Right lung (tissue), 5 donors: ENCODE results near the gene CCNC. TPM values are rescaled to one million over a fixed set of nuclear protein-coding genes. Genes with fewer than 3 reads are reported as not detected.

Source experiments
- DNase-seq, 2 donors: peaks; one replicate each; pipeline ENCODE4 v3.0.0-alpha.2; 2013
- polyA plus RNA-seq, 5 donors: library from polyadenylated mRNA; unstranded; fragments of 120-200 nt; gene quantifications; one replicate each; pipeline versions ENCODE4 v1.2.1 to v1.2.3, GENCODE V29; 2013; ENCODE audit warnings: inconsistent platforms in 1 of 5, low replicate concordance in 1 of 5; ENCODE audit not compliant: insufficient read length in 5 of 5, insufficient read depth in 1 of 5

The CCNC gene
- polyA plus RNA-seq, 5 donors, result 68.1 to 120 (median 93.4) TPM

DNA sequence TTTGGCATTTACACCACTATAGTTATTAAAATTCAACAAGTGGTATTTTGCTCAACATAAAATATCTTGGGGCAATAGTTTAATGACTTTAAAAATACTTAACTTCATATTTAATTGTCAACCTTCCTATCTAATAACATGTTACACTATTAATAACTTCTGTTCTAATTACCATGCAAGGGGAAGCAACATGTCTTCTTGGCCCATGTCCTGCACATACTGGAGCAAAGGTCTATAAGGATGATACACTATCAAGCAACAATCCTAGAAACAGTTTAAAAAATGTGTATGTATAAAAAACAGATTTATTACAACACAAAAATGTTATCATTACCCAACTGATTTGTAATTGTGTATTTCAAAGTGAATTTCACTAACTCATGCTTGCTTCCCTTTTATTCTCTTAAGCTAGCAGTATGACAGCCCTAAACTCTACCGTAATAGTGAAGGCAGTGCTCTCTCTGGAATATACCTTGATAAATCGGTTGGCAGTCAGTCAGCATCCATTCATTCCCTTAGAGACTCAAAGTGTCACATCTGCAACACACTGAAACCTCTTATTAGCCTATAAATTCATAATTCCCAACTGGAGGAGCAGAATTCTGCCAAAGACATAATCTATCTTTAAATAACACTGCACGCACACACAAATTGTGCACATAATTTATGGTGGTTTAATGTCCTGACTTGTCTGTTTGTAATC is 18.3 kb downstream of the CCNC start:
- DNase-seq, result no peak

DNA sequence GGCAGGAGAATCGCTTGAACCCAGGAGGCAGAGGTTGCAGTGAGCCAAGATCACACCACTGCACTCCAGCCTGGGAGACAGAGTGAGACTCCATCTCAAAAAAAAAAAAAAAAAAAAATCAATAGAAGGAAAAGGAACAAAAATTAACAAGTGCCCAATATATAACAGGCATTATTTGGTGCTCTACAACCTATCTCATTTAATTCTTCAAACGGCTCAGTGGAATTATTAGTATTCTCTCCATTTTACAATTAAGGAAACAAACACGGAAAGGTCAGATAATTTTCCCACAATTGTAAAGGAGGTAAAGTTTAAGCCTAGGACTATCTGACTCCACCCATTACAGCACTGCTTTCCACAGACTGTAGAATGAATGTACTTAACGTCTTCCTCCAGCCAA is 19.8 kb downstream of the CCNC start:
- no peak for DNase-seq

DNA sequence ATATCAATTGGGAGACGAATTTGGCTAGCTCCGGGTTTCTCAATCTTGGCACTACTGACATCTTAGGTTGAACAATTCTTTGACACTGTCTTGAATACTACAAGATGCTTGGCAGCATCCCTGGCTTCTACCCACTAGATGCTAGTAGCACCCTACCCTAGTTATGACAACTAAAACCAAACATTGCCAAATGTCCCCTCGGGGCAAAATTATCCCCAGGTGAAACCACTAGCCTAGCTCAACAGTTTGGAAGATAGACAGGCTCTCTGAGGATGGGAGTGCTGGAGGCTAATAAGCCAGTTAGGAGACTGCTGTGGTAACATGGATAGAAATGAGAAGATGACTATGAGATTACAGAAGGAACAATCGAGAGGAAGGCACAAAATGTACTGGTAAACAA is 20.9 kb downstream of the CCNC start:
- DNase-seq, result no peak

DNA sequence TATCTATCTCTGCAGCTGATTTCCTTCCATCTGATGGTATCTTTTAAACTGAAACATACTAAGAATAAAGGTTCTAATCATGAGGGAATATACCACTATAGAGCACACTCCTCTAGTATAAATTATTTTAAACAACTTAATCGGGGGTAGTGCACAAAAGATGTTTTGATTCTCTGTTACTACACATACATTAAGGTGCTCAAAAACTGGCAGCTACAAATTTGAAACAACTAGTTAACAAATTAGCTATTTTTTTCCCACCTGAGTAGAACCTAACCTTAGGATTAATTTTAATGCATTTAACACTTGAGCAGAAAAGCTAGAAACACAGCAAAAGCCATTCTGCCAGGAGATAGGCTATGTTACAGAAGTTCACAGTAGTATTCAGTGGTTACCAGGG is 23.0 kb downstream of the CCNC start:
- no peak for DNase-seq

DNA sequence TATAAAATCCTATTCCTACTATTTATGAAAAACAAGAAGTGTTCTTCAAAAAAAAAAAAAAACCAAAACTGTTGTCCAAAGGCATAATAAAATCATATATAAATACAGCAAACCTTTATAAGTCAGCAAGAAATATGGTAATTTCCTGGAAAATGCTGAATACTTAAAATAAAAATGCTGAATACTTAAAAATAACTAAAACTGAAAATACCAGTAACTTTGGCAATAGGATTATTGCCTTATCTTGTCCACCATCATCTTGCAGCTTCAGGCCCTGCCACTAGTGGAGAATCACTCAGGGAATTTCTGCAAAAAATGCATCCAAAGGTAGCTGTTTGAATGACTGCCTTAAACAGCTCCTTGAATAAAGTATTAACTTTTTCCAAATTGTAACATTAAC is 24.5 kb downstream of the CCNC start:
- no peak for DNase-seq

DNA sequence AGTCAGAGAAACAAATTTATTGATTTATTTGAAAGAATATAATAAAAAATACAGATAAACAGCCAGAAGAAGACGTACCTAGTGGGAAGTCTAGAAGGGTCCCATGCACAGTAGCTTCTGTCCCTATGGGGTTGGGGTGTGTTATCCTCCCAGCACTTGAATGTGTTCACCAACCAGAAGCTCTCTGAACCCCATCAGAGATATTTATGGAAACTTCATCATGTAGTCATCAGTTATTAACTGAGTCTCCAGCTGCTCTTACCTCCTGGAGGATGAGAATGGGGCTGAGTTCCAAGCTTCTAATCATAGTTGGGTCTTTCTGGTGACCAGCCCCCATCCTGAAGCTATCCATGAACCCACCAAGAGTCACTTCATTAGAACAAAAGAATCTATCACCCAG is 37.8 kb downstream of the CCNC start:
- DNase-seq, result no peak

DNA sequence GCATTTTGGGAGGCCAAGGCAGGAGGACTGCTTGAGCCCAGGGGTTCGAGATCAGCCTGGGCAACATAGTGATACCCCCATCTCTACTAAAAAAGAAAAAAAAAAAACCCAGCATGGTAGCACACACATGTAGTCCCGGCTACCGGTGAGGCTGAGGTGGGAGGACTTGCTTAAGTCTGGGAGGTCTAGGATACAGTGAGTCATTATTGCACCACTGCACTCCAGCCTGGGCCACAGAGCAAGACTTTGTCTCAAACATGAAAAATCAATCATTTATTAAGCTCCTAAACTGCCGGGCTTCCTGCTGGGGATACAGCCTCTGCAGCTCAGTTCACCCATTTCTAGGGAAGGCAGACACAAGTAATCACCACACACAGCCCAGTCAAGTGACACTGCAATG is 45.9 kb downstream of the CCNC start:
- no peak for DNase-seq

DNA sequence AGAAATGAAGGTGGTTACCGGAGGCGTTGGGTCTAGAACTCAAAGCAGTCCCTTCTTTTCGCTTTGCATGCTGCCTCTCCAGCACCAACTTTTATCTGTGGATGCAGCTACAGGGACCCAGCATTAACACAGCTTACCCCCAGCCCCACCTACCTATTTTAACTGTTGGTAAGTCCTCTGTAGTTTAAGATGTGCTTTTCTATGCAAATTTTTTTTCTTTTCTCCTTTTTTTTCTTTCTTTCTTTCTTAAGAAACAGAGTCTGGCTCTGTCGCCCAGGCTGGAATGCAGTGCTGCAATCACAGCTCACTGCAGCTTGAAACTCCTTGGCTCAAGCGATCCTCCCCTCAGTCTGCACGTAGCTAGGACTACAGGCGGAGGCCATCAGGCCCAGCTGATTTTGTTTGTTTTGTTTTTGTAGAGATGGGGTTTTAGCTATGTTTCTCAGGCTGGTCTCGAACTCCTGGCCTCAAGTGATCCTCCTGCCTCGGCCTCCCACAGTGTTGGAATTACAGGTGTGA is 46.8 kb downstream of the CCNC start:
- peak; percentile 47 to 60 for DNase-seq

DNA sequence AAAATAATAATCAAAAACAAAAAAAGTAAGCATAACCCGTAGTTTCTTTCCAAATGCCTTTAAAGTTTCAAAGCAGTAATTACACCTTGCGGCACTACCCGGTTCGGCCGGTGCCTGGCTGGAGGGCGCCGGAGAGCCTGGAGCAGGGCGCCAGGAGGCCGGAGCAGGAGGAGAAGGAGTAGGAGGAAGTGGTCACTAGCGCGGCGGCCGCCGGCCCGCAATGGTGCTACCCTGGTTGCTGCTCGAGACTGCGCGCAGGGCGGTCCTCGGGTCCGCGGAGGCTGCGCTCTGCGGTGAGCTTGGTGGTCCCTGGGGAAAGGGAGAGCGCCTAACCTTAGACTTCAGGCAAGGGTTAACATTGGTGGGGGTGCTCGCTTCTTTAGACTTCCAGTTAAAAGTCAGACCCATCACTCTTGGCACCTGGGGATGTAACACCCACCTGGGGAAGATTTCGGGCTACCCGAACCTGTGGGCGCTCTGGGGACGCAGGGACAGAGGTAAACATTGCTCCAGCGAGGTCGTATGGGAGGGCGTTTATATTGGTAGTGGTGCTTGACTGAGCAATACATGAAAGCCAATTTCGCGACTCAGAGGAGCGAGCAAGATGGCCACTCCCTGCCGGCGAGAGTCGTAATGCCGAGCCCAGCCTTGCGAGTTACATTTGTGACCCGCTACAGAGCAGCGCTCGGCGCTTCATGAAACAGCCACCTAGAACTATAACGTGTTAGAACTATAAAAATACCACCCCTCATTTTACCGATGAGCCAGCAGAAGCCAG is 47.4 kb downstream of the CCNC start:
- DNase-seq, result peak; percentile 77 to 79

DNA sequence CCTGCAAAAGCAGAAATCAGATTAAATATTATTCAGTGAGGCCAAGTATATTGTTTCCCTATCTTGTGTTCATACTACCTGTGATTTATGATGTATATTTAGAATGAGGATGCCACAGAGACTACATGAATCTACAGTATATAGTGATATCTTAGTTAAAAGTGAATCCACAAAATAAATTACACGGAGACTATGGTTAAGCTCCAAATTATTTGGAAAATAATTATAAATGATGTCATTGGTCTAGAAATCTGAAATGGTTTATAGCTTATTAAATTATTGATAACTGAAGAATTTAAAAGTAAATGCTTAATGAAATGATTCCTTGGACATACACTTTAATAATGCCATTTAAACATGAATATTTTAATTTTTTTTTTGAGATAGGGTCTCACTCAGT is 49.0 kb downstream of the CCNC start:
- DNase-seq, result no peak

DNA sequence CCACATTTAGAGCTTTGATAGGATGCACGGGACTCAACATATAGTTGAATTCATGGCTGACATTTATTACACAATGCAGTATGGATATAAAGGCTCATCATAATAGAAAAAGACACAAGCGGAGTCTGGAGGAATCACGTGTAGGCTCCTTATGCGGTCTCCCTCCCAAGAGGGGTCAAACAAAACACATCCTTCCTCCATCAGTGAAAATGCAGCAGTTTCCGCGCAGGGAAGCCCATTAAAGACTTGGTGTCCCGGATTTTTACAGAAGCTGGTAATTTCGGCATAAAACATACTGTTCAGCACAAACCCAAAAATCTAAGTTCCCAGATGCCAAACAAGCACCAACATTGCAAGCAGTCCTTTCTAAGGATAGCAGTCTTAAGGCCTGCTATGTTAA is 54.4 kb downstream of the CCNC start:
- DNase-seq, result no peak

DNA sequence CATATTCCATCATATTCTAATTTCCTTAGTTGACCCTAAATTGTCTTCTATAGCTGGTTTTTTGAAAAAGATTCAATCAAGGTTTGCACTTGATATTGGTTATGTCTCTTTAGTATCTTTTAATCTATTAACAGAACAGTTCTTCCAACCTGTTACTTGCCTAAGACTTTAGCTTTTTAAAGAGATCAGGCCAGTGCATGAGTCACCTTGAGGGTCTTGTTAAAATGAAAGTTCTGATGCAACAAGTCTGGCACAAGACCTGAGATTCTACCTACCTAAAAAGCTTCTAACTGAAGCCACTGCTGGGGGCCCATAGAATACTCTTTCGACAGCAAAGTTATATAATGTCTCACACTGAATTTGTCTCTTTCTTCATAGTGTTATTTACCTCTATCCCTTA is 56.4 kb downstream of the CCNC start:
- no peak for DNase-seq

DNA sequence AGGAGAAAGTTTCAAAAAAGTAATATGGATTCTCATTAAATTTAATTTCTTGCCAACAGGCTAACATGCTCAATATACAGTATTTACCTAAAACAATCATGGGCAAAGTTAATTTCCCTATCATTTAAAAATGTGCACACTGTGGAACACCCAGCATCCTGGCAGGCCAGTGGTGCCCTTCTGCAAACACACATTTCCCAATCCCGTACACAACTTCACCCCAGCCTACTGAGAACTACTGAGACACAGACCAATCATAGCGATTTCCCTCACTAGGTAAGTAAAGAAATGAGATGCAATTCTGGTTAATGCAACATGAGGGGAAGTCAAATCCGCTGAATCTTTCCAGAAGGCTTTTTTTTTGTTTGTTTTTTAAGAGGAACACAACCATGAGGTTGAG is 60.8 kb downstream of the CCNC start:
- DNase-seq, result no peak

DNA sequence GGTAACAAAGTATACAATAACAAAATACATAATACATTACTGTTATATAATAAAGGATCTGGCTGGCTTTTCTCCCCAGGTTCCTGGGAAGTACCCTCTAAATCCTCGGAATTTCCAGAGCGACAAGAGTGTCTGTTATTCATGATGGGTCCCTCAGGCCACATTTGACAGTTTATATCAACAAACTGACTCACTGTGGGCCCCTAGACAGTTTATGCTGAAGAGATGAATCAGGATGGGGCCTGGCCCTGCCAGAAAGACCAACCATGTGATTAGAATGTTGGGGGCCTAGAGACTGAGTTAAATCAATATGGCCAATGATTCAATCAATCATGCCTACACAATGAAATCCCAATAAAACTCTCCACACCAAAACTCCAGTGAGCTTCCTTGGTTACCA is 66.7 kb downstream of the CCNC start:
- DNase-seq, result no peak

DNA sequence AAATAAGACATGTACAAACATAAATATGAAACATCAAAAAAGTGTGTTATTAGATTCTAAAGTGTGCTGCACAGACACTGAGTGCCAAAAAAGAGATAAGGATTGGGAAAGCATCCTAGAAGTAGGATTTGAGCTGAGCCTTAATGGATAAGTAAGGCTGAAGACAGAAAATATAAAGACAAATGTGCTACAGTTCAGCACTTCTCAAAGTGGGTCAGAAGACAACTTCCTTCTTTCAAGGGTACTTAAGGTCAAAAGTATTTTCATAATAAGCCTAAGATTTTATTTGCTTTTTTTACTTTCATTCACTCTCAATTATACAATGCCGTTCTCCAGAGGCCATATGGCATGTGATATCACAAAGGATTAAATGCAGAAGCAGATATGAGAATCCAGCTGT is 70.0 kb downstream of the CCNC start:
- DNase-seq, result no peak

DNA sequence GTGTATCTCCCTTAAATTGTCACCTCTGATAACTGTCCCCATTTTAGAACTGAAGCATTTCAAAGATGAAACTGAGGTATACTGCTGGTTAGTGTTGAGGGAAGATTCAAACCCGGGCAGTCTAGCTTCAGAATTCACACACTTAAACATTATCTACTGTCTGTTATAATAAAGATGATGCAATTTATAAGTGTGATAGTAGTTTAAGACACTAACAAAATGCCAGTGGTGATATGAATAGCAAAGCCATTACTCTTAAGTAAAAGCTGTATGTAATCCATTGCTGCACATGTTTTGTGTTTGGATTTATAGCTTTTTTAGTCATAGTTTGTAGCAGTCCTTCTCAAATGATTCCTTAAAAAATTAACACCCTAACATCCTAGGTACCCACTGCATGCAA is 73.0 kb downstream of the CCNC start:
- no peak for DNase-seq

Other genes starting within 250 kb of the CCNC start
- 10 to 100 TPM in 3 of 5 donors, 1 to 10 TPM in 2; 5.4 to 13.3 (median 10.4) TPM for gene FAXC, start 219.0 kb downstream of the CCNC start, polyA plus RNA-seq
- 10 to 100 TPM in 3 of 5 donors, 1 to 10 TPM in 2; 9.4 to 12.2 (median 11.0) TPM for gene COQ3, start 174.5 kb downstream of the CCNC start, polyA plus RNA-seq
- 100 to 1,000 TPM; 212 to 440 (median 386) TPM for gene PNISR, start 143.4 kb downstream of the CCNC start, polyA plus RNA-seq
- 10 to 100 TPM in 4 of 5 donors, 1 to 10 TPM in 1; 9.1 to 14.8 (median 13.8) TPM for gene USP45, start 53.2 kb downstream of the CCNC start, polyA plus RNA-seq
- gene PRDM13, start 38.2 kb upstream of the CCNC start, polyA plus RNA-seq, result not detected